Stimulated activated naive CD8-positive, alpha-beta T cell treated with anti-CD3 and anti-CD28 coated beads, Interleukin-15, Interleukin-2, amounts not matched to agents 100 ng/mL and 50 ng/mL, for 24 hours (primary cell): ENCODE results near the gene ABHD4.

ENCODE experiments used
- H3K27ac Mint-ChIP-seq: one replicate; pipeline ENCODE4 v1.8.0; 2021; ENCODE audit warnings: mild to moderate bottlenecking, mixed read lengths
- H3K27me3 Mint-ChIP-seq: one replicate; pipeline ENCODE4 v1.8.0; 2021; ENCODE audit warnings: mixed read lengths
- H3K36me3 Mint-ChIP-seq: one replicate; pipeline ENCODE4 v1.8.0; 2021; ENCODE audit warnings: low read depth, mixed read lengths
- H3K4me1 Mint-ChIP-seq: one replicate; pipeline ENCODE4 v1.8.0; 2021; ENCODE audit warnings: low read depth, mixed read lengths
- H3K4me3 Mint-ChIP-seq: one replicate; pipeline ENCODE4 v1.8.0; 2021; ENCODE audit warnings: mild to moderate bottlenecking, mixed read lengths
- H3K9me3 Mint-ChIP-seq: one replicate; pipeline ENCODE4 v1.8.0; 2021; ENCODE audit warnings: mixed read lengths

The ABHD4 gene

GRCh38 chr14:22594156-22594716, 3.9 kb upstream of the ABHD4 start:
- Mint-ChIP-seq H3K27ac (no peak overlapping the region), H3K4me3 (no peak overlapping the region), H3K27me3 (peaks cover under 1% of the 10 kb centered on the region), H3K9me3 (no peaks in the 10 kb centered on the region), H3K36me3 (no peaks in the 10 kb centered on the region), H3K4me1 (peaks cover 48% of the 10 kb centered on the region)

GRCh38 chr14:22596354-22596879, 1.7 kb upstream of the ABHD4 start:
- Mint-ChIP-seq H3K4me3 (no peak overlapping the region), H3K27ac (no peak overlapping the region), H3K36me3 (no peaks in the 10 kb centered on the region), H3K4me1 (peaks cover 41% of the 10 kb centered on the region), H3K9me3 (no peaks in the 10 kb centered on the region), H3K27me3 (no peaks in the 10 kb centered on the region)

GRCh38 chr14:22597265-22597664, 835 bp upstream of the ABHD4 start:
- Mint-ChIP-seq H3K27ac (no peak overlapping the region), H3K36me3 (peaks cover 6% of the 10 kb centered on the region), H3K4me1 (peaks cover 35% of the 10 kb centered on the region), H3K9me3 (no peaks in the 10 kb centered on the region), H3K27me3 (no peaks in the 10 kb centered on the region), H3K4me3 (peak overlapping the region; percentile 93)

- Mint-ChIP-seq H3K9me3 (no peaks in the 10 kb centered on the region), H3K4me3 (peak overlapping the region; percentile 93), H3K27me3 (no peaks in the 10 kb centered on the region), H3K36me3 (peaks cover 8% of the 10 kb centered on the region), H3K27ac (peak overlapping the region; percentile 76), H3K4me1 (peaks cover 30% of the 10 kb centered on the region)
Measured at GRCh38 chr14:22597771-22598098, 365 bp upstream of the ABHD4 start.

GRCh38 chr14:22598896-22599244, 770 bp downstream of the ABHD4 start:
- H3K27ac Mint-ChIP-seq: peak overlapping the region; percentile 76

GRCh38 chr14:22599349-22599748, 1.2 kb downstream of the ABHD4 start:
- Mint-ChIP-seq H3K36me3 (peaks cover 20% of the 10 kb centered on the region), H3K4me3 (peak overlapping the region; percentile 93), H3K4me1 (peaks cover 30% of the 10 kb centered on the region), H3K27ac (peak overlapping the region; percentile 10), H3K9me3 (no peaks in the 10 kb centered on the region), H3K27me3 (no peaks in the 10 kb centered on the region)

More at GRCh38 chr14:22598896-22599244, 770 bp downstream of the ABHD4 start:
- peaks cover 30% of the 10 kb centered on the region for H3K4me1 Mint-ChIP-seq
- no peaks in the 10 kb centered on the region for H3K27me3 Mint-ChIP-seq
- H3K9me3 Mint-ChIP-seq: no peaks in the 10 kb centered on the region
- H3K4me3 Mint-ChIP-seq: peak overlapping the region; percentile 93
- H3K36me3 Mint-ChIP-seq: peaks cover 18% of the 10 kb centered on the region

- no peaks in the 10 kb centered on the region for H3K27me3 Mint-ChIP-seq
- no peaks in the 10 kb centered on the region for H3K9me3 Mint-ChIP-seq
- H3K27ac Mint-ChIP-seq: no peak overlapping the region
- H3K4me1 Mint-ChIP-seq: peaks cover 30% of the 10 kb centered on the region
- no peak overlapping the region for H3K4me3 Mint-ChIP-seq
- H3K36me3 Mint-ChIP-seq: peaks cover 23% of the 10 kb centered on the region
Measured at GRCh38 chr14:22600027-22600426, 1.9 kb downstream of the ABHD4 start.

- H3K27ac Mint-ChIP-seq: no peak overlapping the region
- H3K9me3 Mint-ChIP-seq: no peaks in the 10 kb centered on the region
- H3K27me3 Mint-ChIP-seq: no peaks in the 10 kb centered on the region
- H3K4me3 Mint-ChIP-seq: no peak overlapping the region
- peaks cover 30% of the 10 kb centered on the region for H3K4me1 Mint-ChIP-seq
- peaks cover 27% of the 10 kb centered on the region for H3K36me3 Mint-ChIP-seq
Measured at GRCh38 chr14:22601456-22601855, 3.4 kb downstream of the ABHD4 start.

- peaks cover 30% of the 10 kb centered on the region for H3K36me3 Mint-ChIP-seq
- H3K4me3 Mint-ChIP-seq: no peak overlapping the region
- no peaks in the 10 kb centered on the region for H3K27me3 Mint-ChIP-seq
- H3K4me1 Mint-ChIP-seq: peaks cover 30% of the 10 kb centered on the region
- no peaks in the 10 kb centered on the region for H3K9me3 Mint-ChIP-seq
- H3K27ac Mint-ChIP-seq: no peak overlapping the region
Measured at GRCh38 chr14:22601996-22602395, 3.9 kb downstream of the ABHD4 start.

GRCh38 chr14:22602862-22603261, 4.8 kb downstream of the ABHD4 start:
- peaks cover 24% of the 10 kb centered on the region for H3K4me1 Mint-ChIP-seq
- peaks cover 35% of the 10 kb centered on the region for H3K36me3 Mint-ChIP-seq
- no peak overlapping the region for H3K4me3 Mint-ChIP-seq
- H3K27me3 Mint-ChIP-seq: no peaks in the 10 kb centered on the region
- H3K9me3 Mint-ChIP-seq: no peaks in the 10 kb centered on the region
- no peak overlapping the region for H3K27ac Mint-ChIP-seq

- Mint-ChIP-seq H3K36me3 (peaks cover 48% of the 10 kb centered on the region), H3K4me1 (no peaks in the 10 kb centered on the region), H3K27ac (no peak overlapping the region), H3K9me3 (no peaks in the 10 kb centered on the region), H3K4me3 (no peak overlapping the region), H3K27me3 (no peaks in the 10 kb centered on the region)
Measured at GRCh38 chr14:22606380-22606779, 8.3 kb downstream of the ABHD4 start.

GRCh38 chr14:22607291-22607690, 9.2 kb downstream of the ABHD4 start:
- no peak overlapping the region for H3K4me3 Mint-ChIP-seq
- no peak overlapping the region for H3K27ac Mint-ChIP-seq
- no peaks in the 10 kb centered on the region for H3K27me3 Mint-ChIP-seq
- H3K36me3 Mint-ChIP-seq: peaks cover 43% of the 10 kb centered on the region
- no peaks in the 10 kb centered on the region for H3K4me1 Mint-ChIP-seq
- H3K9me3 Mint-ChIP-seq: no peaks in the 10 kb centered on the region

GRCh38 chr14:22610931-22611330, 12.8 kb downstream of the ABHD4 start:
- Mint-ChIP-seq H3K4me3 (no peak overlapping the region), H3K9me3 (no peaks in the 10 kb centered on the region), H3K4me1 (peaks cover 5% of the 10 kb centered on the region), H3K27me3 (no peaks in the 10 kb centered on the region), H3K27ac (no peak overlapping the region), H3K36me3 (peaks cover 21% of the 10 kb centered on the region)

- no peak overlapping the region for H3K27ac Mint-ChIP-seq
- H3K36me3 Mint-ChIP-seq: peaks cover 14% of the 10 kb centered on the region
- no peaks in the 10 kb centered on the region for H3K27me3 Mint-ChIP-seq
- H3K4me3 Mint-ChIP-seq: no peak overlapping the region
- H3K9me3 Mint-ChIP-seq: no peaks in the 10 kb centered on the region
- peaks cover 5% of the 10 kb centered on the region for H3K4me1 Mint-ChIP-seq
Measured at GRCh38 chr14:22613106-22613695, 15.1 kb downstream of the ABHD4 start.

- H3K9me3 Mint-ChIP-seq: no peaks in the 10 kb centered on the region
- peaks cover 5% of the 10 kb centered on the region for H3K4me1 Mint-ChIP-seq
- H3K36me3 Mint-ChIP-seq: peaks cover 14% of the 10 kb centered on the region
- no peak overlapping the region for H3K27ac Mint-ChIP-seq
- no peaks in the 10 kb centered on the region for H3K27me3 Mint-ChIP-seq
- H3K4me3 Mint-ChIP-seq: no peak overlapping the region
Measured at GRCh38 chr14:22613736-22614239, 15.7 kb downstream of the ABHD4 start.
